CD4-positive, alpha-beta T cell (primary cell): ENCODE measurements around the gene GABRD. TPM values are rescaled to one million over a fixed set of nuclear protein-coding genes. Genes with fewer than 3 reads are reported as not detected.

ENCODE experiments used
- ATAC-seq: fragments of 200-7000 bp; cut with Tn5 transposase; one replicate; pipeline ENCODE4 v1.10.0; 2022; ENCODE audit warnings: mild to moderate bottlenecking; ENCODE audit not compliant: poor library complexity
- CTCF ChIA-PET: fragments of 350-600 bp; sonication (Branson Sonifier 250); formaldehyde crosslinking; loops from one replicate; lab custom pipeline; 2021; ENCODE audit warnings: antibody characterized with exemption, inconsistent platforms; lab: Charles Lee
- POLR2A ChIA-PET: fragments of 350-600 bp; sonication (Branson Sonifier 250); formaldehyde crosslinking; loops from one replicate; lab custom pipeline; 2021; ENCODE audit warnings: antibody characterized with exemption, inconsistent platforms; lab: Charles Lee
- DNase-seq, 14 experiments: peaks; one replicate each; pipeline ENCODE4 v3.0.0-alpha.2; 2013 to 2020; ENCODE audit warnings: mixed read lengths in 2 of 14
- H3K27ac ChIP-seq, 2 donors: one replicate each; pipeline versions ENCODE4 v1.5.1 to v1.7.0; 2013; ENCODE audit warnings: low read length in 2 of 2, low read depth in 1 of 2, mild to moderate bottlenecking in 1 of 2
- H3K27me3 ChIP-seq, 2 experiments: 1 replicate in 1 of 2; 2 replicates in 1 of 2; pipeline versions ENCODE4 v1.6.1 to v1.7.0; 2013; ENCODE audit warnings: low read length in 2 of 2, control low read depth in 1 of 2, mild to moderate bottlenecking in 1 of 2, moderate library complexity in 1 of 2; ENCODE audit not compliant: insufficient read depth in 2 of 2, control insufficient read depth in 1 of 2
- H3K36me3 ChIP-seq: one replicate; pipeline ENCODE4 v1.6.1; 2013; ENCODE audit warnings: low read length, control low read depth; ENCODE audit not compliant: insufficient read depth
- H3K4me1 ChIP-seq: one replicate; pipeline ENCODE4 v1.6.1; 2013; ENCODE audit warnings: low read length, control low read depth; ENCODE audit not compliant: insufficient read depth
- H3K4me3 ChIP-seq: one replicate; pipeline ENCODE4 v1.5.1; 2013; ENCODE audit warnings: mild to moderate bottlenecking, low read length, moderate library complexity
- H3K9me3 ChIP-seq, 2 experiments: 1 replicate in 1 of 2; 2 replicates in 1 of 2; pipeline versions ENCODE4 v1.6.1 to v1.7.0; 2013; ENCODE audit warnings: low read length in 2 of 2, mild to moderate bottlenecking in 2 of 2, control low read depth in 1 of 2, moderate library complexity in 1 of 2; ENCODE audit not compliant: control insufficient read depth in 1 of 2, insufficient read depth in 1 of 2
- H3K27ac Mint-ChIP-seq: one replicate; pipeline ENCODE4 v1.8.0; 2020; ENCODE audit warnings: mixed read lengths
- H3K27me3 Mint-ChIP-seq: one replicate; pipeline ENCODE4 v1.8.0; 2021; ENCODE audit warnings: mixed read lengths
- H3K36me3 Mint-ChIP-seq: one replicate; pipeline ENCODE4 v1.8.0; 2021; ENCODE audit warnings: low read depth, mixed read lengths
- H3K4me1 Mint-ChIP-seq: one replicate; pipeline ENCODE4 v1.8.0; 2021; ENCODE audit warnings: low read depth, mixed read lengths
- H3K4me3 Mint-ChIP-seq: one replicate; pipeline ENCODE4 v1.8.0; 2020; ENCODE audit warnings: mild to moderate bottlenecking, mixed read lengths
- H3K9me3 Mint-ChIP-seq: one replicate; pipeline ENCODE4 v1.8.0; 2020; ENCODE audit warnings: mixed read lengths
- CTCF ChIP-seq: fragments of 200-600 bp; IDR thresholded peaks from one replicate; pipeline ENCODE4 v1.8.0; 2022; ENCODE audit warnings: antibody characterized with exemption, mild to moderate bottlenecking
- intact Hi-C, 2 experiments: fragments of 100-400 bp; cut with DNase I in 1 of 2; cut with micrococcal nuclease in 1 of 2; formaldehyde crosslinking; loops; one replicate each; pipeline versions ENCODE4 v1.15.1 to v1.9.0; 2023 to 2025; cut with DNase I, micrococcal nuclease
- total RNA-seq, 174 experiments: library from RNA in 2 of 174; stranded (reverse) in 2 of 174; gene quantifications; one replicate each; pipeline ENCODE4 v1.2.3 and lab custom pipeline; 2021 to 2026

The GABRD gene
- total RNA-seq, 2 experiments from 2014 or later: 0.38 to 0.42 TPM

DNA sequence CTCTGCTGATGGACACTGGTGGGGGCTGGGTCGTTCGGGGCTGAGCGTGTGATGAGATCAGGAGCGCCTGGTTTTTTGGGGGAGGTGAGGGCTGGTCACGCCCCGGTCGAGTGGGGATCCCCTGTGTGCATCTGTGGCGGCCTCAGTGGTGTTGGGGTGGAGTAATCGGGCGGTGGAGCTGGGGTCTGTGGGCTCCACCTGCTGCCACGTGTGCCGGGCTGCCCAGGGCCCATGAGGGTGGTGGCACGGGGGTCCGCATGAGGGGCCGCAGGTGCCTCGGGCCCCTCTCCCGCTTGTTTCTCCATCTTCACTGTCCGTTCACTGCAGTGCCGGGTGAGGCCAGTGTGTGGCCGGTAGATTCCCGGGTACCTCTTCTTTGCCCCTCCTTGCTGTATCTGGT lies 48.2 kb downstream of the GABRD start:
- no peak for ATAC-seq
- Histone ChIP-seq H3K4me1 (peaks cover 6% of the 10 kb centered on the region), H3K27ac (no peak overlapping the region), H3K27me3 (no peaks in the 10 kb centered on the region), H3K36me3 (peaks cover 17% of the 10 kb centered on the region), H3K9me3 (peaks cover 0 to 4% of the 10 kb centered on the region in 2 experiments), H3K4me3 (no peak overlapping the region)
- H3K27me3 Mint-ChIP-seq: no peaks in the 10 kb centered on the region
- H3K9me3 Mint-ChIP-seq: no peaks in the 10 kb centered on the region
- H3K27ac Mint-ChIP-seq: no peak overlapping the region
- intact Hi-C loops: no loop called here
- peaks cover 7% of the 10 kb centered on the region for H3K4me1 Mint-ChIP-seq
- H3K36me3 Mint-ChIP-seq: peaks cover 63% of the 10 kb centered on the region
- H3K4me3 Mint-ChIP-seq: no peak overlapping the region
- DNase-seq: no peak
- POLR2A ChIA-PET: no interaction called here
- CTCF ChIA-PET: no interaction called here
- TF ChIP-seq CTCF: no peak

GRCh38 chr1:2067981-2068380 lies 48.8 kb downstream of the GABRD start:
- H3K4me1 Mint-ChIP-seq: peaks cover 7% of the 10 kb centered on the region
- peaks cover 63% of the 10 kb centered on the region for H3K36me3 Mint-ChIP-seq
- ATAC-seq (no peak), DNase-seq (no peak)
- H3K4me3 Mint-ChIP-seq: no peak overlapping the region
- peaks cover 17% of the 10 kb centered on the region for H3K36me3 ChIP-seq
- H3K4me1 ChIP-seq: peaks cover 6% of the 10 kb centered on the region
- H3K27ac Mint-ChIP-seq: no peak overlapping the region
- no peaks in the 10 kb centered on the region for H3K27me3 ChIP-seq
- no peaks in the 10 kb centered on the region for H3K27me3 Mint-ChIP-seq
- TF ChIP-seq CTCF: no peak
- H3K9me3 Mint-ChIP-seq: no peaks in the 10 kb centered on the region
- ChIA-PET CTCF (no interaction called here), POLR2A (no interaction called here)
- H3K9me3 ChIP-seq: peaks cover 0 to 4% of the 10 kb centered on the region in 2 experiments
- intact Hi-C loops: no loop called here
- H3K27ac ChIP-seq: no peak overlapping the region
- H3K4me3 ChIP-seq: no peak overlapping the region

GRCh38 chr1:2068951-2069350 lies 49.8 kb downstream of the GABRD start:
- Mint-ChIP-seq H3K4me1 (peaks cover 7% of the 10 kb centered on the region), H3K36me3 (peaks cover 53% of the 10 kb centered on the region), H3K27ac (no peak overlapping the region), H3K9me3 (no peaks in the 10 kb centered on the region), H3K27me3 (no peaks in the 10 kb centered on the region), H3K4me3 (no peak overlapping the region)
- no peak for DNase-seq
- H3K4me1 ChIP-seq: peaks cover 6% of the 10 kb centered on the region
- peaks cover 17% of the 10 kb centered on the region for H3K36me3 ChIP-seq
- H3K27ac ChIP-seq: no peak overlapping the region
- POLR2A ChIA-PET: no interaction called here
- CTCF ChIA-PET: no interaction called here
- intact Hi-C loops: no loop called here
- H3K4me3 ChIP-seq: no peak overlapping the region
- peaks cover 0 to 4% of the 10 kb centered on the region in 2 experiments for H3K9me3 ChIP-seq
- no peak for ATAC-seq
- no peaks in the 10 kb centered on the region for H3K27me3 ChIP-seq
- TF ChIP-seq CTCF: no peak
